GM12878 (cell line): ENCODE results near the gene AFF1. TPM values are rescaled to one million over a fixed set of nuclear protein-coding genes. Genes with fewer than 3 reads are reported as not detected.

Experiments
- ATAC-seq: fragments of 200-7000 bp; cut with Tn5 transposase; 3 replicates; pipeline ENCODE4 v1.9.1; 2020; ENCODE audit warnings: mild to moderate bottlenecking, moderate library complexity
- BruUV-seq: library from RNA; stranded (reverse); fragments of 400-500 nt; replicated peaks from 2 replicates; lab custom pipeline; 2021; lab: Mats Ljungman, UMichigan
- CTCF ChIA-PET: fragments of 300-600 bp; sonication (Branson Sonifier 250); formaldehyde crosslinking; extraction: SDS; loops from one replicate; lab custom pipeline; 2021; ENCODE audit warnings: inconsistent platforms; lab: Yijun Ruan, JAX
- POLR2A ChIA-PET: fragments of 350-600 bp; formaldehyde crosslinking; extraction: SDS; loops from one replicate; lab custom pipeline; 2021; ENCODE audit warnings: inconsistent platforms; lab: Charles Lee
- RAD21 ChIA-PET: fragments of 300-600 bp; sonication (Branson Sonifier 250); formaldehyde crosslinking; loops from one replicate; lab custom pipeline; 2023; ENCODE audit warnings: antibody characterized with exemption; ENCODE audit not compliant: unreplicated experiment; lab: Charles Lee
- SMC1A ChIA-PET: fragments of 300-600 bp; sonication (Branson Sonifier 250); formaldehyde crosslinking; loops from one replicate; lab custom pipeline; 2023; ENCODE audit not compliant: unreplicated experiment, uncharacterized antibody; lab: Charles Lee
- DNase-seq: peaks from one replicate; pipeline ENCODE4 v3.0.0-alpha.2; 2011; ENCODE audit warnings: low read depth, low spot score
- FAIRE-seq: peaks from 3 replicates; lab custom pipeline; 2011; peaks lifted over from hg19 to GRCh38; lab: Jason Lieb, UNC
- H2AFZ ChIP-seq: 2 replicates; pipeline ENCODE4 v1.6.0; 2011; ENCODE audit warnings: low read depth, low read length, control low read depth; ENCODE audit not compliant: control insufficient read depth
- H3K27ac ChIP-seq: 2 replicates; pipeline ENCODE4 v1.5.1; 2011; ENCODE audit warnings: control low read depth; ENCODE audit not compliant: control insufficient read depth, insufficient read depth
- H3K27me3 ChIP-seq, 2 experiments: replicated peaks in 1 of 2; 2 replicates each; pipeline versions ENCODE4 v1.6.0 to v1.6.1; 2011; ENCODE audit warnings: low read length in 1 of 2; ENCODE audit not compliant: control insufficient read depth in 2 of 2, insufficient read depth in 2 of 2
- H3K36me3 ChIP-seq, 2 experiments: 2 replicates each; pipeline ENCODE4 v1.5.1; 2011; ENCODE audit warnings: low read length in 1 of 2; ENCODE audit not compliant: control insufficient read depth in 2 of 2, insufficient read depth in 2 of 2
- H3K4me1 ChIP-seq: 2 replicates; pipeline ENCODE4 v1.6.1; 2011; ENCODE audit warnings: mild to moderate bottlenecking, low read length, moderate library complexity, mixed read lengths; ENCODE audit not compliant: control insufficient read depth, insufficient read depth
- H3K4me2 ChIP-seq: 2 replicates; pipeline ENCODE4 v1.6.0; 2011; ENCODE audit warnings: control low read depth; ENCODE audit not compliant: control insufficient read depth, insufficient read depth
- H3K4me3 ChIP-seq: fragments of 200-600 bp; sonication (generic); 2 replicates; pipeline ENCODE4 v1.5.1; 2016
- H3K79me2 ChIP-seq: 2 replicates; pipeline ENCODE4 v1.6.0; 2011; ENCODE audit warnings: low read length; ENCODE audit not compliant: control insufficient read depth, insufficient read depth
- H3K9ac ChIP-seq: 2 replicates; pipeline ENCODE4 v1.8.0; 2011; ENCODE audit warnings: low read length, control low read depth, mixed read lengths; ENCODE audit not compliant: control insufficient read depth, insufficient read depth
- H3K9me3 ChIP-seq: replicated peaks from 3 replicates; pipeline ENCODE4 v1.5.1; 2011; ENCODE audit warnings: mild to moderate bottlenecking, low read length; ENCODE audit not compliant: control insufficient read depth, insufficient read depth
- H4K20me1 ChIP-seq: 2 replicates; pipeline ENCODE4 v1.6.0; 2011; ENCODE audit not compliant: control insufficient read depth, insufficient read depth
- CHD1 ChIP-seq: IDR thresholded peaks from 2 replicates; pipeline ENCODE4 v1.6.1; 2012; ENCODE audit warnings: low read depth, low read length, improper control_type of control experiment
- JUND ChIP-seq: IDR thresholded peaks from 2 replicates; pipeline ENCODE4 v1.6.1; 2012; ENCODE audit warnings: low read depth, mild to moderate bottlenecking, low read length, improper control_type of control experiment, moderate library complexity
- MTA2 ChIP-seq: fragments of 450-650 bp; IDR thresholded peaks from 2 replicates; pipeline ENCODE4 v1.6.1; 2016; ENCODE audit warnings: low read depth, mild to moderate bottlenecking, moderate library complexity
- RELA ChIP-seq: fragments of 450-650 bp; IDR thresholded peaks from 2 replicates; pipeline ENCODE4 v1.8.0; 2014; ENCODE audit warnings: borderline replicate concordance; ENCODE audit not compliant: partially characterized antibody
- RUNX3 ChIP-seq: IDR thresholded peaks from 2 replicates; pipeline ENCODE4 v1.6.1; 2012; ENCODE audit warnings: low read length, inconsistent platforms
- WGBS: methylation state at CpG from one replicate; pipeline ENCODE4 v1.1.6; 2016; ENCODE audit warnings: low lambda C conversion rate; ENCODE audit not compliant: insufficient replicate concordance, insufficient coverage; ENCODE audit errors: missing lambda C conversion rate; 5-methylcytosine and 5-hydroxymethylcytosine counted together
- in situ Hi-C: fragments of 300-500 bp; cut with MboI; formaldehyde crosslinking; loops from 9 replicates; pipeline ENCODE4 v1.14.3; 2018; ENCODE audit warnings: mixed read lengths
- intact Hi-C: fragments of 100-400 bp; cut with micrococcal nuclease; formaldehyde crosslinking; loops from one replicate; pipeline ENCODE4 v1.14.2; 2022; ENCODE audit not compliant: unreplicated experiment
- polyA plus RNA-seq, 11 experiments: library from polyadenylated mRNA; depleted of rRNA in 4 of 11; unstranded in 6 of 11; stranded (reverse) in 5 of 11; fragments of >200 nt; fragmentation: Nextera tagmentation in 4 of 11; fragmentation: Illumina TruSeq in 1 of 11; extraction: Ambion mirVana in 4 of 11; extraction: Trizol in 1 of 11; gene quantifications; 1 replicate in 1 of 11; 2 replicates in 10 of 11; pipeline versions ENCODE4 v1.2.1 to v1.2.3, GENCODE V29; 2011 to 2016; ENCODE audit warnings: inconsistent platforms in 2 of 11, missing spikeins in 2 of 11, low read depth in 1 of 11
- total RNA-seq, 4 experiments: library from RNA; depleted of rRNA in 3 of 4; stranded (reverse); fragments of >200 nt in 3 of 4; fragmentation: Illumina TruSeq in 1 of 4; extraction: Trizol in 1 of 4; gene quantifications; 2 replicates each; pipeline versions ENCODE4 v1.2.1 to v1.2.3, GENCODE V29; 2013 to 2021
- TF ChIP-seq, protein P1 (sequence below): fragments of 450-650 bp; IDR thresholded peaks from 2 replicates; pipeline ENCODE4 v1.6.1; 2018; ENCODE audit warnings: mild to moderate bottlenecking, low read depth, moderate library complexity; ENCODE audit not compliant: partially characterized antibody

Gene AFF1
- total and polyA plus RNA-seq, 10 of the 15 experiments (the other 5 are each of a cell fraction or from before 2014, with no cell fraction given): 3.5 to 56.1 (median 21.5) TPM

DNA sequence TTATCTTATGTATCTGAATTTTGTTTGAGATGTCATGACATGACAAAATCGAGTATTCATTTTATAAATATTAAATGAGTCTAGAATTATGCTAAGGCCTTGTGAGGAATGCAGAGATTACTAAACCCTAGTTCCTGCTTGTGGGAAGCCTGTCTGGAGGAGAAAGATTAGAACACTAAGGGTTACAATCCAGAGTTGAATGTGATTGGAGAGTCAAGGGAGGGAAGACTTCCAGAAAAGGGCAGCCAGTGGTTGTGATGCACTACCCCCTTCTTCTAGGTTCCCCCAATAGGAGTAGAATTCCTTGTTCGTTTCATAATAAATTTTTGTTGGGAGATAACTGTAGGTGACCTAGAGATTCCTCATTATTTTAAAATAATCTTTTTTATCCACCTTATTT lies 141.1 kb downstream of the AFF1 start:
- 92% methylated on average over 2 of the region's 2 CpGs for WGBS
- Histone ChIP-seq H3K4me1 (peaks cover 12% of the 10 kb centered on the region), H3K4me3 (no peak overlapping the region), H3K27me3 (no peaks in the 10 kb centered on the region), H3K79me2 (peaks cover 82% of the 10 kb centered on the region), H3K9me3 (peaks cover 2% of the 10 kb centered on the region; the same call in 2 of the 3 replicates), H3K27ac (no peak overlapping the region; the same call in 1 of the 2 replicates), H3K36me3 (no peaks in the 10 kb centered on the region; a peak in 1 of 4 replicates), H2AFZ (no peak overlapping the region), H3K9ac (no peak overlapping the region), H4K20me1 (no peaks in the 10 kb centered on the region; the same call in 1 of the 2 replicates), H3K4me2 (no peak overlapping the region)
- no TSS peak for BruUV-seq
- ChIA-PET CTCF (interaction anchor here (1.2 to 3.0 kb wide), 3 partner anchors 17 to 141 kb away, joined by 8 to 14 read pairs (median 11); partner anchors contain the start of gene AFF1), RAD21 (interaction anchor here (1.0 to 3.7 kb wide), 5 partner anchors 16 to 153 kb away, joined by 3 to 33 read pairs (median 3); partner anchors contain the start of gene AFF1), SMC1A (interaction anchor here (0.7 to 4.7 kb wide), 17 partner anchors 8 to 355 kb away, joined by 3 to 39 read pairs (median 4); partner anchors contain the start of gene AFF1), POLR2A (no interaction called here)
- intact Hi-C loops: no loop called here
- ATAC-seq (no peak), DNase-seq (no peak), FAIRE-seq (no peak)
- TF ChIP-seq RUNX3 (no peak), MTA2 (no peak), RELA (no peak), JUND (no peak), CHD1 (no peak)
- TF ChIP-seq, protein P1, sequence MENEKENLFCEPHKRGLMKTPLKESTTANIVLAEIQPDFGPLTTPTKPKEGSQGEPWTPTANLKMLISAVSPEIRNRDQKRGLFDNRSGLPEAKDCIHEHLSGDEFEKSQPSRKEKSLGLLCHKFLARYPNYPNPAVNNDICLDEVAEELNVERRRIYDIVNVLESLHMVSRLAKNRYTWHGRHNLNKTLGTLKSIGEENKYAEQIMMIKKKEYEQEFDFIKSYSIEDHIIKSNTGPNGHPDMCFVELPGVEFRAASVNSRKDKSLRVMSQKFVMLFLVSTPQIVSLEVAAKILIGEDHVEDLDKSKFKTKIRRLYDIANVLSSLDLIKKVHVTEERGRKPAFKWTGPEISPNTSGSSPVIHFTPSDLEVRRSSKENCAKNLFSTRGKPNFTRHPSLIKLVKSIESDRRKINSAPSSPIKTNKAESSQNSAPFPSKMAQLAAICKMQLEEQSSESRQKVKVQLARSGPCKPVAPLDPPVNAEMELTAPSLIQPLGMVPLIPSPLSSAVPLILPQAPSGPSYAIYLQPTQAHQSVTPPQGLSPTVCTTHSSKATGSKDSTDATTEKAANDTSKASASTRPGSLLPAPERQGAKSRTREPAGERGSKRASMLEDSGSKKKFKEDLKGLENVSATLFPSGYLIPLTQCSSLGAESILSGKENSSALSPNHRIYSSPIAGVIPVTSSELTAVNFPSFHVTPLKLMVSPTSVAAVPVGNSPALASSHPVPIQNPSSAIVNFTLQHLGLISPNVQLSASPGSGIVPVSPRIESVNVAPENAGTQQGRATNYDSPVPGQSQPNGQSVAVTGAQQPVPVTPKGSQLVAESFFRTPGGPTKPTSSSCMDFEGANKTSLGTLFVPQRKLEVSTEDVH: no peak
- in situ Hi-C loops: no loop called here
